ENCODE data around the gene DRD3. TPM values are rescaled to one million over a fixed set of nuclear protein-coding genes. Genes with fewer than 3 reads are reported as not detected.

The DRD3 gene
- total and polyA plus RNA-seq, 2 of the 8 experiments (the other 6 are each of a cell fraction or from before 2014, with no cell fraction given), result 0.32 to 1.3 TPM

DNA sequence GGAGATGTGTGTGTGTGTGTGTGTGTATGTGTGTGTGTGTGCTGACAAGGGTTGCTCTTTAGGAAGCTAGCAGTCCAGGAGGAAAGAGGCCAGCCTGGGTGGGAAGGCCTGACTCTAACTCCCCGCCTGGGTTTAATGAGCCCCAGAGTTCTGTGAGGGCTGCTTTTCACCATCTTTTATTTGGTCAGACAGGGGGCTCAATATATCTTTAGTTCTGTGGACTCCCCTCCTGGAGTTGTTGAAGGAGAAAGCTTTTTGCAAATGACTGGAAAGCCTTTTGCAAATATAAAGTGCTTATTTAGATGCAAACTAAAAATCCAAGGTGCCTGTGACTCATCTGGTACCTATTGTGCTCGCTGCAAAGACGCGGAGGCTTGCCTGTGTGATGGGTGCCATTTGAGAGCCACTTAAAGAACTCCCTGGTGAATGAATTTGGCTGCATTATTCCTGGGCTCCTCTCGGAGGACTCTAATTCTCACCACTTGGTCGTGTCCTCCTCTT is 24.5 kb downstream of the DRD3 start (continued):
- no peak; a peak in 1 of 4 replicates for TF ChIP-seq RAD21 (IDR thresholded peaks at IDR 0.05 in 1 of 2, conservative IDR thresholded peaks at IDR 0.05 in 1 of 2; ENCODE audit: low read depth in 2 of 2, low read length in 2 of 2)
- TF ChIP-seq GTF2F1 (IDR thresholded peaks at IDR 0.05; ENCODE audit: borderline replicate concordance, low read depth, low read length), result no peak
- no peak for TF ChIP-seq CEBPB (IDR thresholded peaks at IDR 0.05; ENCODE audit: low read depth, low read length)
